ENCODE measurements around the gene SLC6A18.

- no peak for TF ChIP-seq CTCF (IDR thresholded peaks at IDR 0.05; ENCODE audit: low read depth, low read length, poor library complexity, severe bottlenecking)
- TF ChIP-seq EZH2phosphoT487 (IDR thresholded peaks at IDR 0.05; ENCODE audit: borderline replicate concordance, low read length), result no peak
Measured at GRCh38 chr5:1202798-1203185, 22.4 kb upstream of the SLC6A18 start.
